GM19438 (cell line): ENCODE results near the gene ATP11B.

Experiments used
- ATAC-seq: cut with Tn5 transposase; IDR thresholded peaks from one replicate; pipeline ENCODE4 v1.9.1; 2021; ENCODE audit warnings: low read depth; ENCODE audit not compliant: unreplicated experiment

Gene ATP11B

DNA sequence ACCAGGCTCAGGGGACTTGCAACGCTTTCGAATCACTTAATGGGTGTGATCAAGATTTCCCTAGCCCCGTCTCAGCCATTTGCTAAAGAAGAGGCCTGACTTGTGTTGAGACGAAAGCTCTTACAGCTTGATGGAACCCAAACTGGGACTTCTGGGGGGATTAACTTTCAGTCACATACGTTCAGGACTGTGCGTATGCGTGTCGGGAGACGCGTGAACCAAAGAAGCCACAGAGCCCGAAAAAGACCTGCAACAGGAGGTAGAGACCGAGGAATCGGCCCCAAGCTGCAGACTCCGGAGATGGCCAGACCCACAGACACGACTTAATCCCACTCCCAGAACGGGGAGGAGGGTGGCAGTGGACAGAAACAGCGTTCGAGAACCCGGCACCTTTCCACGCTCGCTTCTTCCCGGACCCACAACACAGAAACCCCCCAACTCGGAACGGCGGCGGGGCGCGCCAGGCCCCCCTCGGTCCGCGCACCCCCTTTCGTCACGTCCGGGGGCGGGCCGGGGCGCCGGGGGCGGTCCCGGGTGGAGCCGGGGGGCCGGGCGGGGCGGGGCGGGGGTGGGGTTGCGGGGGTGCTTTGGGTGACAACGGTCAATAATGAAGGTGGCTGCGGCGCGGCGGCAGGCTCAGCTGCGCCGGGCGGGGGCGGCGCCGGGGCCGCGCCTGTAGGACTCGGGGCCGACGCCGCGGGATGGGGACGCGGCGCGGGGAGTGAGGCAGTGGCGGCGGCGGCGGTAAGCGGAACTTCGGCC lies at the start of gene ATP11B:
TSS of gene ATP11B (plus strand) at position 604 of the 762 bp plus-strand sequence. CDS start 256 bp downstream, outside the sequence.
- ATAC-seq = peak; percentile 62

DNA sequence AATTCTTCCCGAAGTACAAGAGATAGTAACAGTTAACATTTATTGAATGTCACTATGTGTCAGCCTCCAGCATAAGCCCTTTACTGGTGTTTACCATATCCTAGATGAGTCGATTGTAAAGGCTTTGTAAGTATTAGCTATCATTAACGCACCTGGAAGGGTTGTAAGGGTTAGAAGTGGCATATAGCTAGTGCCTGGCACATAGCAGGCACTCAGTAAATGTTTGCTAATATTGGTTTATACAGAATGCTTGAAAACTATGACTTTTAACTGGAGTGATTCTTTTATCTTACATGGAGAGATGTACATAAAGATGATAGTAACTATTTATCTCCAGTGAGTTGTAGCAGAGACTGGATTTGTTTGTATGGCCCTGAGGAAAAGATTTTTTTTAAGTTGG lies 46.3 kb upstream of the ATP11B start:
- no peak for ATAC-seq

DNA sequence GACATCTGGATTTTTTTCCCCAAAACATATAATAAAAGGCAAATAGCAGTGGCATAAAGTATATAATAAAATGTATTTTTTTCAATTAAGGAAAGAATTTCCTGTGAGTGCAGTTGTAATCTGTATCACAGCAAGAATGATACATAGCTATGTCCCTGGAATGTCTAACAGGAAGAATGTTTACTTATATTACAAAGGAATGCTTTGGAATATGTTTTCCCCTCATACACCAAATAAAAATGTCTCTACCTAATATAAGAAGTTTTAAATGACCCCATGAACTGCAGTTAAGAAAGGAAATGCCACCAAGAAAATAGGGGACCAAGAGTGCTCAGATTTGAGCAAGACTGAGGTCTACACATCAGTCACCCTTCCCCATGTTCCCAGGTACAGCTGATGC lies 38.0 kb upstream of the ATP11B start:
- ATAC-seq = no peak

DNA sequence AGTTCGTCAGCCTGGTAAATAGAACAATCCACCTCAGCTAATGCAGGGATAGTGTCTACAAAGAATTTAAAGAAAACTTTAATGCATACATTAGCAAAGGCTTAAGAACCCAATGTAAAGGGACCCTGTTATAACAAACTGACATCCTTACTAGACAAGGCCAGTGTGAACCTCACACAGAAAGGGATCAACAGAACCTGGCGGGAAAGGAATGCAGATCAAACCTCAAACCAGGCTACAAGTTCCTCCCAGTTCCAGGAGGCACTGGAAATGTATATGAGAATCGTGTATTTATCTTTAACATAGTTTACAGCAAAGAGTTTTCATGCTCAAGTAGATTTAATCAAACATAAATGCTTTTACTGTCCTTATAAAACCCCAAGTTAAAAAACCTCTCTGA lies 37.6 kb upstream of the ATP11B start:
- no peak for ATAC-seq

DNA sequence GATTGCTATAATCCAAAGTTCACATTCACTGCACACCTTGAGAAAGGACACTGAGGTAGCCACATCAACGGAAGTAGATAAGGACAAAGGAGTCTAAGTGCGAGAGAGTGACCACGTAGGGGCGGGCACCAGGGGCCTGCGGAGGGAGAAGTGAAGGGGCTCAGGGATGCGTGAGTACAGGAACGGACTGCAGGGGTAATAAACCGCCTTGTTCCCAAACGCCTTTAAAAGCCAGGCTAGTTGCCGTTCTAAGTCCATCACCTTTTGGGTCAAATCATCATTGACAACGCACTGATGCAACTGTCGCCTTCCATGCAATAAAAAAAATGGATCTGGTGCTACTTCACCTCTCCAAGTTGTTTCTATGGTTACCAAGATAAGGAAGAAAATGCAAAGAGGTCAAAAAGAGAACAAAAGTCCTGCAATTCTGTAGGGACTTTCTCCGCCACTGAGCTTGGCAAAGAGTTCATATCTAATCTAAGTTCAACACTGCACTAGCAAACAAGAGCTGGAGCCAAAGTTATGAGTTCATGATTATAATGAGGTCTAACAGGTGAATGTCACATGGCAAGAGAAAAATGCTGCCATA lies 32.6 kb upstream of the ATP11B start:
- no peak for ATAC-seq

DNA sequence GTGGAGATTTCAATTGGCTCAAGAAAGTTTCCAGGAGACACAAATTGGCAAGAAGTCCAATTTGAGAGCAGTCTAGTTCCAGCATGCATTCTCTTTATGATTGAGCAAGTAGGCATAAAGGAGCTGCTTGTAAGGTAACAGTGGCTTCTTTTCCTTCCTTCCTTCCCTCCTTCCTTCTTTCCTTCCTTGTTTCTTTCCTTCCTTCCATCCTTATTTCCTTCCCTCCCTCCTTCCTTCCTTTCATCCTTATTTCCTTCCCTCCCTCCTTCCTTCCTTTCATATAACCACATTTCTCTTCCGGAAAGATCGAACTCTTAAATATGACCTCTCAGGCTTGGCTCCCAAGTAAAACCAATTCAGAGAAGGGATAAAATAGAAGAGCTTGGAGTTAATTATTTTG lies 29.4 kb upstream of the ATP11B start:
- ATAC-seq = no peak

DNA sequence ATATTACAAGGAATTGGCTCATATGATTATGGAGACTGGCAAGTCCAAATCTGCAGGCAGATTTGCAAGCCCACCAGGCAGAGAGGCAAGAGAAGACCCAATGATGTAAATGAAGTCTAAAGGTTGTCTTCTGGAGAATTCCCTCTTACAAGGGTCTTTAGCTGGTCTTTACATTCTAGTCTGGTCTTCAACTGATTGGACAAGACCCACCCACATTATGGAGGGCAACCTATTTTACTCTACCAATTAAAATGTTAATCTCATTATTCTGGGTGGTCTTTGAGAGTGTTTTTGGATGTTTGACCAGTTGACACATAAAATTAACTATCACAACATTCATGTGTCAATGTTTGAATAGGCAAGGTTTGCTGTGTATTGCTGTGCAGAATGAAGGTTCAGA lies 28.0 kb upstream of the ATP11B start:
- no peak for ATAC-seq

DNA sequence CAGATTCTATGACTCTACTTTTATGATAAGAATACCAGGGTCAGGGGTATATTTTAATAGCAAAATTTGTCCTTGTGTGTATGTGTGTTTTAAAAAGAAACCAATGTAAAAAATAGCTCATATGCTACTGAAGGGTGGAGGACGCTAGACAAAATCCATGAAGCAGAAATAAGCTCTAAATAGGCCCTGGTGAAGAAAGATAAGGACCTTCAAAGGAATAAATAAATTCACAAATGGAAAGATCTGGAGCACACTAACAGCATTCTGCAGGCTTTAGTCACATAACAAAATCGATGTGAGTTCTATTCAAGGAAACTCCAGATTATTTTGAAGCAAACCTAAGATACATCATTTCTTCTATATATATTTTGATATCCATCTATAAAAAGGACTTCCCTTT lies 27.2 kb upstream of the ATP11B start:
- ATAC-seq = no peak

DNA sequence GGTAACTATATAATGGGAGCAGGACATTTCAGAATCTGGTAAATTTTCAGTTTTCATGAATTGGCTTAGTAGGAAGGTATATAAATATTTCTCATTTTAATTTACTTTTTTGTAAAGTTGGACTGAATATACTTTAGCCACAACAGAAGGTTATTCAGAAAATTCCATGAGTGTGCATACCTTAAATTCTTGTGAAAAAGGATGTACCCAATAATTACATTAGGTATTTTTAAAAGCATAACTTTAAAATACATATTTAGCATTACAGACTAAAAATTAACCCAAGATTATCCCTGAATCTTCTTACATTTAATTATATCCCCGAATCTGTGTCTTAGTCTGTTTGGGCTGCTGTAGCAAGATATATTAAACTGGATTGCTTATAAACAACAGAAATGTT lies 24.9 kb upstream of the ATP11B start:
- no peak for ATAC-seq

DNA sequence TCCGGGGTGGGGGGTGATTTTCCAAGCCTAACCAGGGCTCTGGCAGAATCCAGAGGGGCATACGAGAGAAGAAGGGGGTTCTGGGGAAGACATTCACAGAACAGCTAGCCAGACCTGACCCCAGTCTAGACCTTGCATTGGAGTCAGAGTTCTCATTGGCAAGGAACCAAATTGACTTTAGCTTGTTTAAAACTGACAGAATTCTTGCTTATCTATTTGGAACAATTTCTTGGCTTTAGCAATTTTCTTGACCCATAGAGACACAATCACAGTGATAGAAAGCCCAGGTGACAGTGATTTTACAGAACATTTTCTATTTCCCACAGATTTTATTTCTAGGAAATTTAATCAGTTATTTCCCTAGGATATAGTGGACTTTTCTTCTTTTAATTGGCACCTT lies 23.6 kb upstream of the ATP11B start:
- no peak for ATAC-seq

DNA sequence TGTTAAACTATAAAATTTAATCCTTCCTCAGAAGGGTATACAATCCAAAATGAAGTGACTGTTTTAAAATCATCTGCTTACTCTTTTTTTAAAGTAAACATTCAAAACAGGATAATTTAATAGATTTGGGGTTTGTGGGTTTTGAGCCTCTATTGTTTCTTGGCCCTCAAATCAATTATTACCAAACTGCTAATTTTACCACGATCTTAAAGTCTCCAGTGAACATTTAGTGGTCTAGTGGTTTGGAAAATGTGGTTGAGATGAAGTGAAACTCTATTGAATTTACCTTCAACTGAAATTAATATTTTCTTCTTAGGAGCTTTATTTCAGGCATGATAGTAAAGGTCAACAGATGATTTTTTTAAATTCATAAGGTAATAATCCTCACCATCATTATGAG lies 11.2 kb upstream of the ATP11B start:
- no peak for ATAC-seq

DNA sequence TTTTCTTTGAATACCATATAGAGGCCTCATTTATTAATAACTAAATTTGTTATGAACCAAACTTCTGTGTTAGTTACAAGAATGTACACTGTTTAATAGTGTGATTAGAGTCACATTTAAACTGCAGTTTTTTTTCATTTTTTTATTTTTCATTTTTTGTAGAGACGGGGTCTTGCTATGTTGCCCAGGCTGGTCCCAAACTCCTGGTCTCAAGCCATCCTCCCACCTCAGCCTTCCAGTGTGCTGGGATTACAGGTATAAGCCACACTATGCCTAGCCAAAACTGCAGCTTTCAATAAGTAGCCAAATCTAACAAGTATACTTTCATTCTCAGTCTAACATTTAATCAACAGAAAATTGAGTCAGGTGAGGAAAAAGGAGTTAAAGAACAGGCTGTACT lies 10.2 kb upstream of the ATP11B start:
- no peak for ATAC-seq

DNA sequence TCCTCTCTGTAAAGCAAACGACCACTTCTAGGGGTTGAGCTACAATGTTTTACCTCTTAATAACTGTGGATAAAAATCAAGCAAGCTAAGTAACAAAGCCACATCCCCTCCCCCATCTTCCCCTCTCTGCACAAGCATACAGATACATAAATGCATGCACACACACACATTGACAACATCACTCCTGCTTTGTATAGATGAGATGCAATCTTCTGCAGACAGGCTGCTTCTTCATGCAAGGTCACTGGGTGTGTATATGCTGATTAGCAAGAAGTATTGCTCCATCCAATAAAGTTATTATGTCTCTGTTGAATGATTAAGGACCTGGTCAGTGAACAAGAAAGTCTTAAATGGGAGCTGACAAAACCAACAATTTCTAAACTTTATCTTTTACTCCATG lies 8.8 kb upstream of the ATP11B start:
- no peak for ATAC-seq

DNA sequence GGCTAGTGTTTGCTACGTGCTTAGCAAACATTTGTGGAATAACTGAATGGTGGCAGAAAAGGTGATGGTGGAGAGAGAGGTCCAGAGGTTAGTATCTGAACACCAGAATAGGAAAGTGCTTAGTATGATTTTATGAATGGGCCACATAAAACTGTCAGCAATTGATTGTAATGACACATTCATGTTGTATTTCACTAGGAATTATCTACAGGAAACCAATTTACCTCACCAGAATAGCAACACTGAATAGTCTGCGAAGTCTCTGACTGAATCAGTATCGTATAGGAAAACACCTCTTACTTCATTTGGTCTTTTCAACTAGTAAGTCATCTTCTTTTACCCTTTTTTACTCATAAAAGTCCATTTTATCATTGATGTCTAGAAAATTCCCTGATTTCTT lies 8.2 kb upstream of the ATP11B start:
- ATAC-seq = no peak

DNA sequence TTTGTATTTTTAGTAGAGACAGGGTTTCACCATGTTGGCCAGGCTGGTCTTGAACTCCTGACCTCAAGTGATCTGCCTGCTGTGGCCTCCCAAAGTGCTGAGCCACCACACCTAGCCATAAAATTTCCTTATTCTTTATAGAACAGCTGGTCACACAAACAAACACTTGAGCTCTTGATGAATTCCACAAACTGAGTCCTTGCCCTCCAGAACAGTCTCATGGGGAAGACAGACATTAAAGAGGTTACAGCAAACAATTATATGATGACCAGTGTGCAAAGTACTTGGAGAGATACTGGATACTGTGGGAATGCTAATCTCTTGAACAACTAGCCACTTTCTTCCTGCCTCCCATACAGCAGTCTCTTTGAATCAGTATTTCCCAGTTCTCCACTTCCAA lies 7.5 kb upstream of the ATP11B start:
- no peak for ATAC-seq

DNA sequence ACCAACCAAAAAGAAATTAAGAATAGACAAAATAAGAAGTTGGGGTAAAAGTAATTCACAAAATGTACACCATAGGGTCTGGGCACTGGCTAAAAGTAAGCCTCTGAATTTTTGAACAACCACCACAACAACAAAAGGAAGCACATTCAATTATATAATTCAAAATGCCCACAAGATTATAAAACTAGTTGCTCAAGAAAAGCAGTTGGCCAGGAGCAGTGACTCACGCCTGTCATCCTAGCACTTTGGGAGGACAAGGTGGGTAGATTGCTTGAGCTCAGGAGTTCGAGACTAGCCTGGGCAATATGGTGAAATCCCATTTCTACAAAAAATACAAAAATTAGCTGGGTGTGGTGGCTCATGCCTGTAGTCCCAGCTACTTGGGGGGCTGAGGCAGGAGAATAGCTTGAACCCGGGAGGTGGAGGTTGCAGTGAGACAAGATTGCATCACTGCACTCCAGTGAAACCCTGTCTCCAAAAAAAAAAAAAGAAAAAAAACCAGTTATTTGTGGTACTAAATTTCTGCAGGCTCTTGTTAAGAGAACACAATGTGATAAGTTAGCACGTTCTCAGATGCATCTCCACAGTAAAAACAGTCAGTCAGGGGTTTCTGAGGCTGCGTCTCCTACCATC lies 6.6 kb upstream of the ATP11B start:
- ATAC-seq = no peak

DNA sequence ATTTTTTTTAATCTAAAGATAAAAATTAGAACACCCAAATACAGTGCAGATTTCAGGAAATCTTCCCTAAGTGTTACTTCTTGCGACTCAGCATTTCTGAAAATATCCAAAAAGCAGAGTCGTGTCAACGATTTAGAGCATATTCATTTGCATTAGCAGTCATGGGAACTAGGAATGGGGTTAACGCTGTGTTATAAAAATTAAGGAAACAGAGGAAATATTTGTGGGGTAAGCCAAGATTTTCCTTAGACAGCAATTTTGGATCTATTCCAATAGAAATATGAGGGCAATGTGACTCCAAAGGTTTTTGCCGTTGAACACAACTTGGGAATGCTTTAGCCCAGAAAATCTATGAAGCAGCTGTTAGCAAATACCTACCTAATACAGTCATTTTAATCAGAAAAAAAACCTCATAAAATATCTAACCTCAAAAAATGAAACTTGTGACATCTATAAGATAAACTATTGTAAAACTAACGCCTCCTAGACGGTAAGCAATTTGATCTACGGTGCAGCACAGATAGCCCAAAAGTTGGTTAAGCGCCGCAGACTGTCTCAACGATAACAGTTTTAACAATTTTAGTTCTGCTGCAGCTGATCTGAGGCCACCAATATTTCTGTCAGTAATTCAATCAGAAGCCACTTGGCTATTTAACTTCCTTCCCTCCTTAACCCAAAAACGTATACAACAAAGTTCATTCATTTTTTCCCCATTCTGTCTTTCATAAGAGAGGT lies 5.8 kb upstream of the ATP11B start:
- ATAC-seq = no peak

DNA sequence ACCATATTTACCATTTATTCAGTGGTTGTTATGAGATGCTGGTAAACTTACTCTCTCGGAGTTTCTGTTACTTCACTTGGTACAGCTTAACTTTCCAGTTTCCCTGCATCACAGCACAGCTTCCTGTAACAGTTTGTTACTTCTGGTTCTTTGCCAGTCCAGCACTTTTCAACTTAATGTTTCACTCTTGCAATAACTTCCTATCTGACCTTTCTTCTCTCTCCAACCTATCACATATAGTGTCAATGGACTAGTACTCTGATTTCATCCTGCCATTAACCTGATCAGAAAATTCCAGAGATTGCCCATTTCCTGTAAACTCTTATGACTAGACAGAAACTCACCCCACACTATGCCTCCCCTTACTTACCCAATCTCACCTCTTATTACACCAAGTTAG lies 3.9 kb upstream of the ATP11B start:
- ATAC-seq = no peak

DNA sequence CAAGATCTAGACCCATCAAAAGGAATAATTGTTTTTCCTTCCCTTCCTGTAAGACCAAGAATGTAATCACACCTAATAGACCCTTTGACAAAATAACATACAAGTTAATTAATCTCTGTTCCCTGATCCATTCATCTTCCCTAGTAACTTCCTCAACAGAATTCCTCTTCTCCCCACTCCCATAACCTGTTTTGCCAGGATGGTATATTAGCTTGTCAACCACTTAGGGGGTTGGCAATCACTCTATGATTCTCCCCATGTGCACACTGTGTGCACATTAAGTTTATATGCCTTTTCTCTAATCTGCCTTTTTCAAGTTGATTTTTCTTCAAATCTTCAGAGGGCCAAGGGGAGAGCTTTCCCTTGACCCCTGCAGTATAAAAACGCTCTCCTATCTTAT lies 2.7 kb upstream of the ATP11B start:
- ATAC-seq = no peak

DNA sequence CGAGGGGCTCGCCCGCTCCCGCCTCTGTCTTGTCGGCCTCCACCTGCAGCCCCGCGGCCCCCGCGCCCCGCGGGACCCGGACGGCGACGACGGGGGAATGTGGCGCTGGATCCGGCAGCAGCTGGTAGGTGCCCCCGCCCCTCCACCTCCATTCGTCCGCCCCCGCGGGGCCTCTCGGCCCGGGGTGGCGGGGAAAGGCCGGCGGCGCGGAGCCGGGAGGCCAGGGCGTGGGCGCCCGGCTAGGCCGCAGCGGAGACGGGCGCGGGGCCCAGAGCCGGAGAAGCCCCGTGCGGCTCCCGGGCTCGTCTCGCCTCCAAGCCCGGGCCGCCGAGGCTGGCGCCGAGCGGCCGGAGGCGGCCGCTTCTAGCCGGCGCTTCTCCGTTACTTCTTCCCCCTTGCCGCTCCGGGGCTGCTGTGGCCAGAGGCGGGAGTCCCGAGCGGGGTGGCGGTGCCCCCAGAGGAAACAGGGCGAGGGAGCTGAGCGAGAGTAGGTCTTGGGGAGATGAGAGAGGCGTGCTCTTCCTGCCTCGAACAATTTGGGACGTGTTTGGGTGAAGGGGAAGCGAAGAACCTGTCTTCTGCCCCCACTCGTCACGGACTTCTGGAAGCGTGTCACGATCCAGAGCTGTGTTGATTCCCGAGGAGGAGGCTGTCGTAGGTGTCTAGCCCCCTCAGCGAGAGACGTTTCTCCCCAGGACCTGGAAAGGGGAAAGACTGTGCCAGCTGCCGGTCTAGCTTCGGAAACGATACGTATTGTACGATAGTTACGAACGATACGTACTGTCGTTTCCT lies 555 bp downstream of the ATP11B start:
- ATAC-seq = peak; percentile 39
